Upper lobe of right lung (tissue), 1 donor: ENCODE measurements around the gene EHBP1L1. TPM values are rescaled to one million over a fixed set of nuclear protein-coding genes. Genes with fewer than 3 reads are reported as not detected.
A peak's percentile ranks its signal among the peaks of the same experiment; 100 is the strongest.

Experiments used
- ATAC-seq: fragments of 200-7000 bp; cut with Tn5 transposase; one replicate; pipeline ENCODE4 v1.9.1; 2020; ENCODE audit warnings: mild to moderate bottlenecking, moderate library complexity
- DNase-seq: peaks from one replicate; pipeline ENCODE4 v3.0.0-alpha.2; 2020
- H3K27ac ChIP-seq: fragments of 200-600 bp; one replicate; pipeline ENCODE4 v1.8.0; 2022
- H3K27me3 ChIP-seq: fragments of 200-600 bp; one replicate; pipeline ENCODE4 v1.8.0; 2022; ENCODE audit warnings: mild to moderate bottlenecking
- H3K36me3 ChIP-seq: fragments of 200-600 bp; one replicate; pipeline ENCODE4 v1.8.0; 2022
- H3K4me1 ChIP-seq: fragments of 200-600 bp; one replicate; pipeline ENCODE4 v1.8.0; 2022
- H3K4me3 ChIP-seq: fragments of 200-600 bp; one replicate; pipeline ENCODE4 v1.8.0; 2022; ENCODE audit warnings: mild to moderate bottlenecking
- H3K9me3 ChIP-seq: fragments of 200-600 bp; one replicate; pipeline ENCODE4 v1.8.0; 2022
- CTCF ChIP-seq: fragments of 200-600 bp; IDR thresholded peaks from one replicate; pipeline ENCODE4 v1.8.0; 2022; ENCODE audit warnings: antibody characterized with exemption
- intact Hi-C: fragments of 100-400 bp; cut with DNase I; formaldehyde crosslinking; loops from one replicate; pipeline ENCODE4 v1.11.0; 2022
- total RNA-seq: library from RNA; stranded (reverse); fragmentation: NEBNext Ultra II Directional; extraction: Animal tissue kit (Norgen Biotek cat#: 25700); gene quantifications from one replicate; pipeline ENCODE4 v1.2.1, GENCODE V29; 2021
- donor health status: DM: no; HTN: yes; CAD: no; lungs with severe emphysema.

EHBP1L1 gene
- total RNA-seq, 1 donor from 2014 or later: 88.3 TPM

GRCh38 chr11:65541093-65541982 is 34.5 kb upstream of the EHBP1L1 start:
- Histone ChIP-seq H3K27ac (peak overlapping the region; percentile 90), H3K27me3 (no peaks in the 10 kb centered on the region), H3K36me3 (peaks cover 24% of the 10 kb centered on the region), H3K4me1 (peaks cover 24% of the 10 kb centered on the region), H3K9me3 (no peaks in the 10 kb centered on the region), H3K4me3 (peak overlapping the region; percentile 55)
- intact Hi-C loops: no loop called here
- ATAC-seq: no peak
- no peak for DNase-seq
- TF ChIP-seq CTCF: no peak

GRCh38 chr11:65542738-65543390 is 33.0 kb upstream of the EHBP1L1 start:
- no peak for TF ChIP-seq CTCF
- H3K9me3 ChIP-seq: no peaks in the 10 kb centered on the region
- H3K4me3 ChIP-seq: no peak overlapping the region
- intact Hi-C loops: no loop called here
- peaks cover 13% of the 10 kb centered on the region for H3K36me3 ChIP-seq
- ATAC-seq (no peak), DNase-seq (no peak)
- no peaks in the 10 kb centered on the region for H3K27me3 ChIP-seq
- H3K27ac ChIP-seq: no peak overlapping the region
- peaks cover 28% of the 10 kb centered on the region for H3K4me1 ChIP-seq

- no peak for DNase-seq
- H3K27me3 ChIP-seq: no peaks in the 10 kb centered on the region
- TF ChIP-seq CTCF: no peak
- peak overlapping the region; percentile 50 for H3K4me3 ChIP-seq
- H3K27ac ChIP-seq: peak overlapping the region; percentile 60
- ATAC-seq: no peak
- intact Hi-C loops: no loop called here
- H3K36me3 ChIP-seq: peaks cover 6% of the 10 kb centered on the region
- H3K9me3 ChIP-seq: no peaks in the 10 kb centered on the region
- H3K4me1 ChIP-seq: peaks cover 22% of the 10 kb centered on the region
Measured at GRCh38 chr11:65545853-65546216, 30.0 kb upstream of the EHBP1L1 start.

- H3K4me3 ChIP-seq: peak overlapping the region; percentile 50
- peak; percentile 98 for DNase-seq
- peak; percentile 95 for ATAC-seq
- peaks cover 16% of the 10 kb centered on the region for H3K4me1 ChIP-seq
- intact Hi-C loops: no loop called here
- peak overlapping the region; percentile 60 for H3K27ac ChIP-seq
- no peak for TF ChIP-seq CTCF
- no peaks in the 10 kb centered on the region for H3K9me3 ChIP-seq
- peaks cover 6% of the 10 kb centered on the region for H3K36me3 ChIP-seq
- H3K27me3 ChIP-seq: no peaks in the 10 kb centered on the region
Measured at GRCh38 chr11:65546217-65546958, 29.5 kb upstream of the EHBP1L1 start.

GRCh38 chr11:65547446-65548125 is 28.3 kb upstream of the EHBP1L1 start:
- no peak for TF ChIP-seq CTCF
- Histone ChIP-seq H3K27ac (no peak overlapping the region), H3K4me3 (no peak overlapping the region), H3K36me3 (peaks cover 6% of the 10 kb centered on the region), H3K27me3 (no peaks in the 10 kb centered on the region), H3K9me3 (no peaks in the 10 kb centered on the region), H3K4me1 (peaks cover 8% of the 10 kb centered on the region)
- intact Hi-C loops: no loop called here
- ATAC-seq (no peak), DNase-seq (no peak)
